ENCODE data around the gene TNFRSF12A. TPM values are rescaled to one million over a fixed set of nuclear protein-coding genes. Genes with fewer than 3 reads are reported as not detected.

The TNFRSF12A gene
- total and polyA plus RNA-seq, 2 of the 13 experiments (the other 11 are each of a cell fraction or from before 2014, with no cell fraction given), result 61.9 to 66.0 TPM

DNA sequence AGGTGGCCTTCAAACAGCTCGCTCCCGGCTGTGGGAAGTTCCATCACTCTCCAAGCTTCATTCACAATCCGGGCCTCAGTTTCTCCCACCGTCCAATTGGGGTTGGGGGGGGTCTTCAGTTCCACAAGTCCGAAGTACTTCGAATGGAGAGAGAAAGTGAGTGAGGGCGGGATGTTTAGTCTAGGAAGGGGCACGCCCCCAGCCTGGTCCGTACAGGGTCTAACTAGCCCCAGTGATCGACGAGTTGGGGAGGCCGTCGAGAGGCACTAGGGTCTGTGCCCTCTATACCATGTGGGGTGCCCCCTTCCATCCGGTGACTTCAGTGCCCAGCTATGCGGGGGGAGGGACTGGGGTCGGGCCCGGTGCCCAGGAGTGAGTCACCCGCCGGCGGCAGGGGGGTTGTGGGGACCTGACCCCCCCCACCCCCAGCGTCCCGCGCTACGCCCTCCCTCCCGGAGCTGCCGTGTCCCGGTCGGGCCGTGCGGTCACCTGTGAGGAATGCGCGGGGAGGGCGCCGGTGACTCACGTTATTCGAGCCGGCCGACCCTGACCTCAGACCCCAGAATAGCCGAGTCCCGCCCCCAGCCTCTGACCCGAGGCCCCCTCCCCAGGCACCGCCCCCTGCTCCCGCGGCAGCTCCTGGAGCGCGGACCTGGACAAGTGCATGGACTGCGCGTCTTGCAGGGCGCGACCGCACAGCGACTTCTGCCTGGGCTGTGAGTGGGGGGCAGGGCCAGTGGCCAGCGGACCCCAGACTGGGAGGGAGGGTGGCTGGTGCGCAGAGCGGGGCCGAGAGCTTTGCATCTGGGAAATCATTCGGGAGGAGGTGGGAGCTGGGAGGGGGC is 658 bp downstream of the TNFRSF12A start (continued):
- TF ChIP-seq, protein P1, sequence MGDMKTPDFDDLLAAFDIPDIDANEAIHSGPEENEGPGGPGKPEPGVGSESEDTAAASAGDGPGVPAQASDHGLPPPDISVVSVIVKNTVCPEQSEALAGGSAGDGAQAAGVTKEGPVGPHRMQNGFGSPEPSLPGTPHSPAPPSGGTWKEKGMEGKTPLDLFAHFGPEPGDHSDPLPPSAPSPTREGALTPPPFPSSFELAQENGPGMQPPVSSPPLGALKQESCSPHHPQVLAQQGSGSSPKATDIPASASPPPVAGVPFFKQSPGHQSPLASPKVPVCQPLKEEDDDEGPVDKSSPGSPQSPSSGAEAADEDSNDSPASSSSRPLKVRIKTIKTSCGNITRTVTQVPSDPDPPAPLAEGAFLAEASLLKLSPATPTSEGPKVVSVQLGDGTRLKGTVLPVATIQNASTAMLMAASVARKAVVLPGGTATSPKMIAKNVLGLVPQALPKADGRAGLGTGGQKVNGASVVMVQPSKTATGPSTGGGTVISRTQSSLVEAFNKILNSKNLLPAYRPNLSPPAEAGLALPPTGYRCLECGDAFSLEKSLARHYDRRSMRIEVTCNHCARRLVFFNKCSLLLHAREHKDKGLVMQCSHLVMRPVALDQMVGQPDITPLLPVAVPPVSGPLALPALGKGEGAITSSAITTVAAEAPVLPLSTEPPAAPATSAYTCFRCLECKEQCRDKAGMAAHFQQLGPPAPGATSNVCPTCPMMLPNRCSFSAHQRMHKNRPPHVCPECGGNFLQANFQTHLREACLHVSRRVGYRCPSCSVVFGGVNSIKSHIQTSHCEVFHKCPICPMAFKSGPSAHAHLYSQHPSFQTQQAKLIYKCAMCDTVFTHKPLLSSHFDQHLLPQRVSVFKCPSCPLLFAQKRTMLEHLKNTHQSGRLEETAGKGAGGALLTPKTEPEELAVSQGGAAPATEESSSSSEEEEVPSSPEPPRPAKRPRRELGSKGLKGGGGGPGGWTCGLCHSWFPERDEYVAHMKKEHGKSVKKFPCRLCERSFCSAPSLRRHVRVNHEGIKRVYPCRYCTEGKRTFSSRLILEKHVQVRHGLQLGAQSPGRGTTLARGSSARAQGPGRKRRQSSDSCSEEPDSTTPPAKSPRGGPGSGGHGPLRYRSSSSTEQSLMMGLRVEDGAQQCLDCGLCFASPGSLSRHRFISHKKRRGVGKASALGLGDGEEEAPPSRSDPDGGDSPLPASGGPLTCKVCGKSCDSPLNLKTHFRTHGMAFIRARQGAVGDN (CRISPR knock-in tag; IDR thresholded peaks at IDR 0.05), result peak; percentile 77
- TF ChIP-seq, protein P2, sequence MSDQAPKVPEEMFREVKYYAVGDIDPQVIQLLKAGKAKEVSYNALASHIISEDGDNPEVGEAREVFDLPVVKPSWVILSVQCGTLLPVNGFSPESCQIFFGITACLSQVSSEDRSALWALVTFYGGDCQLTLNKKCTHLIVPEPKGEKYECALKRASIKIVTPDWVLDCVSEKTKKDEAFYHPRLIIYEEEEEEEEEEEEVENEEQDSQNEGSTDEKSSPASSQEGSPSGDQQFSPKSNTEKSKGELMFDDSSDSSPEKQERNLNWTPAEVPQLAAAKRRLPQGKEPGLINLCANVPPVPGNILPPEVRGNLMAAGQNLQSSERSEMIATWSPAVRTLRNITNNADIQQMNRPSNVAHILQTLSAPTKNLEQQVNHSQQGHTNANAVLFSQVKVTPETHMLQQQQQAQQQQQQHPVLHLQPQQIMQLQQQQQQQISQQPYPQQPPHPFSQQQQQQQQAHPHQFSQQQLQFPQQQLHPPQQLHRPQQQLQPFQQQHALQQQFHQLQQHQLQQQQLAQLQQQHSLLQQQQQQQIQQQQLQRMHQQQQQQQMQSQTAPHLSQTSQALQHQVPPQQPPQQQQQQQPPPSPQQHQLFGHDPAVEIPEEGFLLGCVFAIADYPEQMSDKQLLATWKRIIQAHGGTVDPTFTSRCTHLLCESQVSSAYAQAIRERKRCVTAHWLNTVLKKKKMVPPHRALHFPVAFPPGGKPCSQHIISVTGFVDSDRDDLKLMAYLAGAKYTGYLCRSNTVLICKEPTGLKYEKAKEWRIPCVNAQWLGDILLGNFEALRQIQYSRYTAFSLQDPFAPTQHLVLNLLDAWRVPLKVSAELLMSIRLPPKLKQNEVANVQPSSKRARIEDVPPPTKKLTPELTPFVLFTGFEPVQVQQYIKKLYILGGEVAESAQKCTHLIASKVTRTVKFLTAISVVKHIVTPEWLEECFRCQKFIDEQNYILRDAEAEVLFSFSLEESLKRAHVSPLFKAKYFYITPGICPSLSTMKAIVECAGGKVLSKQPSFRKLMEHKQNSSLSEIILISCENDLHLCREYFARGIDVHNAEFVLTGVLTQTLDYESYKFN (CRISPR knock-in tag; conservative IDR thresholded peaks at IDR 0.05), result peak; percentile 84
- peak; percentile 65 for TF ChIP-seq NCOA1 (CRISPR knock-in tag; IDR thresholded peaks at IDR 0.05)
- TF ChIP-seq, protein P3, sequence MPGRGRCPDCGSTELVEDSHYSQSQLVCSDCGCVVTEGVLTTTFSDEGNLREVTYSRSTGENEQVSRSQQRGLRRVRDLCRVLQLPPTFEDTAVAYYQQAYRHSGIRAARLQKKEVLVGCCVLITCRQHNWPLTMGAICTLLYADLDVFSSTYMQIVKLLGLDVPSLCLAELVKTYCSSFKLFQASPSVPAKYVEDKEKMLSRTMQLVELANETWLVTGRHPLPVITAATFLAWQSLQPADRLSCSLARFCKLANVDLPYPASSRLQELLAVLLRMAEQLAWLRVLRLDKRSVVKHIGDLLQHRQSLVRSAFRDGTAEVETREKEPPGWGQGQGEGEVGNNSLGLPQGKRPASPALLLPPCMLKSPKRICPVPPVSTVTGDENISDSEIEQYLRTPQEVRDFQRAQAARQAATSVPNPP (CRISPR knock-in tag; IDR thresholded peaks at IDR 0.05), result 0 out of 2 replicates have a peak, but pooled peaks have one; percentile 69
- no peak for TF ChIP-seq ELF1 (CRISPR knock-in tag; IDR thresholded peaks at IDR 0.05)
- TF ChIP-seq, protein P4, sequence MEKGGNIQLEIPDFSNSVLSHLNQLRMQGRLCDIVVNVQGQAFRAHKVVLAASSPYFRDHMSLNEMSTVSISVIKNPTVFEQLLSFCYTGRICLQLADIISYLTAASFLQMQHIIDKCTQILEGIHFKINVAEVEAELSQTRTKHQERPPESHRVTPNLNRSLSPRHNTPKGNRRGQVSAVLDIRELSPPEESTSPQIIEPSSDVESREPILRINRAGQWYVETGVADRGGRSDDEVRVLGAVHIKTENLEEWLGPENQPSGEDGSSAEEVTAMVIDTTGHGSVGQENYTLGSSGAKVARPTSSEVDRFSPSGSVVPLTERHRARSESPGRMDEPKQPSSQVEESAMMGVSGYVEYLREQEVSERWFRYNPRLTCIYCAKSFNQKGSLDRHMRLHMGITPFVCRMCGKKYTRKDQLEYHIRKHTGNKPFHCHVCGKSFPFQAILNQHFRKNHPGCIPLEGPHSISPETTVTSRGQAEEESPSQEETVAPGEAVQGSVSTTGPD (CRISPR knock-in tag; IDR thresholded peaks at IDR 0.05), result no peak
- TF ChIP-seq, protein P5, sequence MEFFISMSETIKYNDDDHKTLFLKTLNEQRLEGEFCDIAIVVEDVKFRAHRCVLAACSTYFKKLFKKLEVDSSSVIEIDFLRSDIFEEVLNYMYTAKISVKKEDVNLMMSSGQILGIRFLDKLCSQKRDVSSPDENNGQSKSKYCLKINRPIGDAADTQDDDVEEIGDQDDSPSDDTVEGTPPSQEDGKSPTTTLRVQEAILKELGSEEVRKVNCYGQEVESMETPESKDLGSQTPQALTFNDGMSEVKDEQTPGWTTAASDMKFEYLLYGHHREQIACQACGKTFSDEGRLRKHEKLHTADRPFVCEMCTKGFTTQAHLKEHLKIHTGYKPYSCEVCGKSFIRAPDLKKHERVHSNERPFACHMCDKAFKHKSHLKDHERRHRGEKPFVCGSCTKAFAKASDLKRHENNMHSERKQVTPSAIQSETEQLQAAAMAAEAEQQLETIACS (CRISPR knock-in tag; IDR thresholded peaks at IDR 0.05), result no peak; the same call in 1 of the 2 replicates
- TF ChIP-seq PHF20 (CRISPR knock-in tag; IDR thresholded peaks at IDR 0.05), result peak; percentile 22; the same call in 1 of the 2 replicates
- peak; percentile 84 for TF ChIP-seq RBM22 (optimal IDR thresholded peaks at IDR 0.05; ENCODE audit: low read length)
- TF ChIP-seq ZNF75D (CRISPR knock-in tag; IDR thresholded peaks at IDR 0.05; ENCODE audit: borderline replicate concordance), result no peak
- peak; percentile 65; the same call in 1 of the 2 replicates for TF ChIP-seq HOXA3 (CRISPR knock-in tag; IDR thresholded peaks at IDR 0.05)
- peak; percentile 84 for TF ChIP-seq THAP11 (CRISPR knock-in tag; IDR thresholded peaks at IDR 0.05)
- TF ChIP-seq POLR2A (IDR thresholded peaks at IDR 0.05; ENCODE audit: insufficient read depth in 1 of 2, low read depth in 2 of 2, low read length in 2 of 2), result peak in 1 of 2 experiments; percentile 67; a peak in 3 of 4 replicates
- TF ChIP-seq RAD21 (CRISPR knock-in tag; IDR thresholded peaks at IDR 0.05), result no peak; the same call in 1 of the 2 replicates
- no peak for TF ChIP-seq SETDB1 (CRISPR knock-in tag; IDR thresholded peaks at IDR 0.05; ENCODE audit: borderline replicate concordance)
- TF ChIP-seq, protein P6, sequence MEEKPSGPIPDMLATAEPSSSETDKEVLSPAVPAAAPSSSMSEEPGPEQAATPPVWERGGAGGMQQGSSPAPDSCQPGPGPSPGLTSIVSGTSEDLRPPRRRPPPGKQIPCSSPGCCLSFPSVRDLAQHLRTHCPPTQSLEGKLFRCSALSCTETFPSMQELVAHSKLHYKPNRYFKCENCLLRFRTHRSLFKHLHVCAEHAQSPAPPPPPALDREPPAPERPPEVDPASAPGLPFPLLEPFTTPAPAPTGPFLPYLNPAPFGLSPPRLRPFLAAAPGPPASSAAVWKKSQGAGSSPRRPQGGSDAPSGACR (CRISPR knock-in tag; IDR thresholded peaks at IDR 0.05), result peak; percentile 90

All from HepG2 (cell line).